Fibroblast of lung (primary cell): Measurements from ENCODE around the gene SLC7A5.

Experiments used
- CTCF ChIP-seq, 2 donors: IDR thresholded peaks in 1 of 2; conservative IDR thresholded peaks in 1 of 2; 1 replicate in 1 of 2; 2 replicates in 1 of 2; pipeline ENCODE4 v1.5.1; 2011 to 2012; ENCODE audit warnings: low read length in 2 of 2, control low read depth in 1 of 2, inconsistent platforms in 1 of 2, low read depth in 1 of 2, mild to moderate bottlenecking in 1 of 2
- EZH2 ChIP-seq: IDR thresholded peaks from 2 replicates; pipeline ENCODE4 v1.5.1; 2012; ENCODE audit warnings: low read length, control low read depth, mild to moderate bottlenecking; ENCODE audit errors: missing control alignments

- TF ChIP-seq CTCF (conservative IDR thresholded peaks at IDR 0.05 in 1 of 2, IDR thresholded peaks at IDR 0.05 in 1 of 2; ENCODE audit: low read depth in 1 of 2, low read length in 2 of 2) (no peak), EZH2 (no peak)
Measured at GRCh38 chr16:87853411-87854052, 15.8 kb downstream of the SLC7A5 start.
